HL-60 (cell line): ENCODE measurements around the gene PLEKHA5.

Experiments used
- POLR2AphosphoS5 ChIP-seq: IDR thresholded peaks from 2 replicates; pipeline ENCODE4 v1.6.1; 2012; ENCODE audit warnings: low read depth
- TF ChIP-seq, protein P1 (sequence below): IDR thresholded peaks from one replicate; pipeline ENCODE4 v1.5.1; 2011; ENCODE audit warnings: low read length, control low read depth, inconsistent platforms; ENCODE audit not compliant: insufficient read depth
- TF ChIP-seq, protein P2 (sequence below): IDR thresholded peaks from 2 replicates; pipeline ENCODE4 v1.6.1; 2012; ENCODE audit warnings: low read depth; ENCODE audit not compliant: insufficient replicate concordance

DNA sequence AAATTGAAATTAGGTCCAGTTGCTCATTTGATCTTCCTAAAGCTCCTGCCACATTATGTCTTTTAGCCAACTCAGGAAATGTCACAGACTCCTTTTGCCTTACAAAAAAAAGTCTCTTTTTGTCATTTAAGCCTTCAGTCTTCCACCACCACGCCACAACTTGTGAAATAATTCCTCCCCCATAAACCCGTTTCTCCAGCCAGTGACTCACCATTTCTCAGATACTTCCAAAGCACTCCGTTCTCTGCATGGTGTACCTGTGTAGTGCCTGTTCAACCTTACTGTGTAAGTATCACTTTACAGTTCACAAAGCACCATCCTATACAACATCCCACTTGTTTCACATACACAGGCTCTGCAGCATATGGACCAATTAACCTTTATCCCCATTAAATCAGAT, 170.2 kb downstream of the PLEKHA5 start:
- TF ChIP-seq, protein P1, sequence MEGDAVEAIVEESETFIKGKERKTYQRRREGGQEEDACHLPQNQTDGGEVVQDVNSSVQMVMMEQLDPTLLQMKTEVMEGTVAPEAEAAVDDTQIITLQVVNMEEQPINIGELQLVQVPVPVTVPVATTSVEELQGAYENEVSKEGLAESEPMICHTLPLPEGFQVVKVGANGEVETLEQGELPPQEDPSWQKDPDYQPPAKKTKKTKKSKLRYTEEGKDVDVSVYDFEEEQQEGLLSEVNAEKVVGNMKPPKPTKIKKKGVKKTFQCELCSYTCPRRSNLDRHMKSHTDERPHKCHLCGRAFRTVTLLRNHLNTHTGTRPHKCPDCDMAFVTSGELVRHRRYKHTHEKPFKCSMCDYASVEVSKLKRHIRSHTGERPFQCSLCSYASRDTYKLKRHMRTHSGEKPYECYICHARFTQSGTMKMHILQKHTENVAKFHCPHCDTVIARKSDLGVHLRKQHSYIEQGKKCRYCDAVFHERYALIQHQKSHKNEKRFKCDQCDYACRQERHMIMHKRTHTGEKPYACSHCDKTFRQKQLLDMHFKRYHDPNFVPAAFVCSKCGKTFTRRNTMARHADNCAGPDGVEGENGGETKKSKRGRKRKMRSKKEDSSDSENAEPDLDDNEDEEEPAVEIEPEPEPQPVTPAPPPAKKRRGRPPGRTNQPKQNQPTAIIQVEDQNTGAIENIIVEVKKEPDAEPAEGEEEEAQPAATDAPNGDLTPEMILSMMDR, result no peak
- TF ChIP-seq, protein P2, sequence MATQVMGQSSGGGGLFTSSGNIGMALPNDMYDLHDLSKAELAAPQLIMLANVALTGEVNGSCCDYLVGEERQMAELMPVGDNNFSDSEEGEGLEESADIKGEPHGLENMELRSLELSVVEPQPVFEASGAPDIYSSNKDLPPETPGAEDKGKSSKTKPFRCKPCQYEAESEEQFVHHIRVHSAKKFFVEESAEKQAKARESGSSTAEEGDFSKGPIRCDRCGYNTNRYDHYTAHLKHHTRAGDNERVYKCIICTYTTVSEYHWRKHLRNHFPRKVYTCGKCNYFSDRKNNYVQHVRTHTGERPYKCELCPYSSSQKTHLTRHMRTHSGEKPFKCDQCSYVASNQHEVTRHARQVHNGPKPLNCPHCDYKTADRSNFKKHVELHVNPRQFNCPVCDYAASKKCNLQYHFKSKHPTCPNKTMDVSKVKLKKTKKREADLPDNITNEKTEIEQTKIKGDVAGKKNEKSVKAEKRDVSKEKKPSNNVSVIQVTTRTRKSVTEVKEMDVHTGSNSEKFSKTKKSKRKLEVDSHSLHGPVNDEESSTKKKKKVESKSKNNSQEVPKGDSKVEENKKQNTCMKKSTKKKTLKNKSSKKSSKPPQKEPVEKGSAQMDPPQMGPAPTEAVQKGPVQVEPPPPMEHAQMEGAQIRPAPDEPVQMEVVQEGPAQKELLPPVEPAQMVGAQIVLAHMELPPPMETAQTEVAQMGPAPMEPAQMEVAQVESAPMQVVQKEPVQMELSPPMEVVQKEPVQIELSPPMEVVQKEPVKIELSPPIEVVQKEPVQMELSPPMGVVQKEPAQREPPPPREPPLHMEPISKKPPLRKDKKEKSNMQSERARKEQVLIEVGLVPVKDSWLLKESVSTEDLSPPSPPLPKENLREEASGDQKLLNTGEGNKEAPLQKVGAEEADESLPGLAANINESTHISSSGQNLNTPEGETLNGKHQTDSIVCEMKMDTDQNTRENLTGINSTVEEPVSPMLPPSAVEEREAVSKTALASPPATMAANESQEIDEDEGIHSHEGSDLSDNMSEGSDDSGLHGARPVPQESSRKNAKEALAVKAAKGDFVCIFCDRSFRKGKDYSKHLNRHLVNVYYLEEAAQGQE, result no peak
- no peak for TF ChIP-seq POLR2AphosphoS5
